CD4-positive, alpha-beta T cell treated with Interleukin-15 for 4 hours (primary cell): ENCODE results near the gene KCNB1.
A peak's percentile ranks its signal among the peaks of the same experiment; 100 is the strongest.

Experiments used
- DNase-seq: peaks from one replicate; pipeline ENCODE4 v3.0.0-alpha.2; 2020; ENCODE audit warnings: low spot score

The KCNB1 gene

DNA sequence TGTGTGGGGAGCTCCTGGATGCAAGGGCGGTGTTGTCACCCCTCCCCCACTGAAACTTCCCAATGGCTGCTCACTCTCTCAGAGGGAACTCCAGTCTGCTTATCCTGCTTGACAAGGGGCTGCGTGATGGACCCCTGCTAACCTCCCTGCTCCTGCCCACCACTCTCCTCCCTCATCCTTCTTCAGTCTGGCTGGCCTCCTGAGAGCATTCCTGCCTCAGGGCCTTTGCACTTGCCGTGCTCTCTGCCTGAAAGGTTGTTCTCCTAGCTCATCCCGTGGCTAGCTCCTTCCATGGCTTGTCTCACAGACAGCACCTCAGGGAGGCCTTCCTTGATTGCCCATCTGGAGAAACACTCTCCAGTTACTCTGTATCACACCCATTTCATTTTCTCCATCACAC is 130.7 kb downstream of the KCNB1 start:
- DNase-seq, result no peak

DNA sequence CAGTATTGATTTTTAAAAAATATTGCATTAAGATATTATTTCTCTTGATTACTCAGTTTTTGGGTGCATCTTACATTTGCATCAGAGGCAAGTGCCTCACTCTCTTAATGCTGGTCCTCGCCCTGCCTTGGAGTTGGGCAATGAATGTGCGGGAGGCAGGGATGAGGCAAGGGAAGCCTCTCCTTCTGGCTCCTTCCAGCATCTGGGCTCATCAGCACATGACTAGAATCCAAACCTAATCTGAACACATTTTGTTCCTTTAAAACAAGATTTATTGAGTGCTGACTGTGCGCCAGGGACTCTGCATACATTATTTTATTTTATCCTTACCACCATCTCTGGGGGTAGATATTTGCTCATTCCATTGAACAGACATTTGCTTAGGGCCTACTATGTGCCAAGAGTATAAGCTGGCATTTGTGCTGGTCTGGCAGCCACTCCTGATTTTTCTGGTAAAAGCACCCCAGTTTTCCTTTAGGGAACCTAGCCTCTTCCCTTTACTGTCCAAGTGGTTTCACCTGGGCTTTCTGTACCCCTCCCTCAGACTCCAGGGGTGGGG is 132.7 kb downstream of the KCNB1 start:
- DNase-seq, result no peak

DNA sequence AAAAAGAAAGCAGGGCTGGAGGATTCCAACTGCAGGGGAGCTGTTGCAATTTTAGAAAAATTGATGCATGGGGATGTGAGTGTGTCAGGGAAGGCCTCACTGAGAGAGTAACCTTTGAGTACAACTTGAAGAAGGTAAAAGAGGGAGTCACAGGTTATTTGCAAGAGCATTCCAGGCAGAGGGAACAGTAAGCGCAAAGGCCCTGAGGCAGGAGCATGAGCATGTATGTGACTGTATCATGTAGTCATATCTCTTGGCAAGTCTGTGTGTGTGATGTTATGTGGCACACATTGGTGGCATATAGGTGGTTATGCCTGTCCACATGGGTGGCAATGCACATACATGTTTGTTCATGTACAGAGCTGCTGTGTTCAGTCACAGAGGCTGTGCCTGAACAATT is 133.4 kb downstream of the KCNB1 start:
- DNase-seq, result no peak

DNA sequence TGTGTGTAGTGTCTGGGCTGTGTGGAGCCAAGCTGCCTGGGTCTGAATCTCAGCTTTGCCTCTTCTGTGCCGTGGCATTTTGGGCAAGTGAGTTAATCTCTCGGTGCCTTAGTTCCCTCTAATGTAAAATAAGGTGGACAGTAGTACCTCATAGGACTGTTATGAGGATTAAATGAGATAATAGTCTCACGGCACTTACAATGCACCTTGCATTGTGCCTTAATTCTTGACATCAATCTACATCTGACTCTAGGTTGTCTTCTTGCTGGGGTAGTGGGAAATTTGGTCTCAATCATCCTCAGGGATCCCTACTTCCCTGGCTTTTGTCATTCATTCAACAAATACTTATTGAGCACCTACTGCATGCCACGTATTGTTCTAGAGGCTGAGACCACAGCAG is 133.9 kb downstream of the KCNB1 start:
- DNase-seq, result no peak

DNA sequence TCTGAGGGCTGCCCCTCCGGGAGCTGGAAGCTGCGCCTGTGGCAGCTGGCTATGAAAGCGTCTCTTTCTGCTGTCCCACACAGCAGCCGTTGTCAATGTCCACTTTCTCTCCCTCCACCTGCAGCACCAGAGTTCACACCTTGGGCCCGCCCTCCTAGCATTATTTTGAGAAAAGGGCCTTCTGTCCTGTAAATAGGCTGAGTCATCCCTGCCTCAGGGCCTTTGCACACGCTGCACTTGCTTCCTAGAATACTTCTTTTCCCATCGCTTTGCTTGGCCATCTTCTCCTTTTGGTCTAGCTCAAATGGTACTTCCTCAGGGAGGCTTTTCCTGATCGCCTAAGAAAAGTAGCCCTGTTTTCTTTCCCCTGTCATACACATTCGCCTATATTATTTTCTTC is 135.3 kb downstream of the KCNB1 start:
- no peak for DNase-seq

DNA sequence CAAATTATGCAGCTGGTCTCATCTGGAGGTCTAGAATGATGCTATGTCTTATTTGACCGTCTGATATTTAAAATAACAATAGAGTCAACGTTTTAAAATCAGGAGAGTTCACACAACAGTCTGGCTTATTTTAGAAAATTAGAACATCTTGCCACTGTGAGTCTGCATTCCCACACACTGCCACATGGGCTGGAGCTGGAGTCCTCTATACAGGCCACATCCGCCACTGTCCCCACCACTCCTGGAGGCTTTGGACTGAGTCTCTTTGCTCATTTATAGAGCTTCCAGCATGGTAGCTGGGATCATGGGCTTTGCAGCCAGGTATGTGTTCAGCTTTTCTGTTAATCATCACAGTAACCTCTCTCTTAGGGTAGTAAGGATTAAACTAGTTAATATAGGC is 135.8 kb downstream of the KCNB1 start:
- DNase-seq, result no peak

DNA sequence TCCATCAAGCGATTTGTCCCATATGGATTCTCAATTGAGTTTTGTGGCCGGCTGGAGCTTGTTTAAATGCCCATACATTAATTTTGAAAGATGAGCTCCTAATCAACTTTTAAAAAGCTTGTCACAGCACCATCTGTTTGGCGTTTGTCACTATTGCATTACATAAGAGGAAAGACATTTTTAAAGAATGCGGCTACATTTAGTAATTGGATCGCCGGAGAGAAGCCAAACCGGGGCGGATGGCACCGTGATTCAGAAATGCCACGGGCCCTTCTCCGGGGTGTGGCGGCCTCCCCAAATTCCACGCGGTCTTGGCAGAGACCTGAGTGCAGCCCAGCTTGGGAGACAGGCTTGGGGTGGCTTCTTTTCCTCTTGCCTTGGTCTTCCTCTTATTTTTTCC is 136.9 kb downstream of the KCNB1 start:
- DNase-seq, result no peak

DNA sequence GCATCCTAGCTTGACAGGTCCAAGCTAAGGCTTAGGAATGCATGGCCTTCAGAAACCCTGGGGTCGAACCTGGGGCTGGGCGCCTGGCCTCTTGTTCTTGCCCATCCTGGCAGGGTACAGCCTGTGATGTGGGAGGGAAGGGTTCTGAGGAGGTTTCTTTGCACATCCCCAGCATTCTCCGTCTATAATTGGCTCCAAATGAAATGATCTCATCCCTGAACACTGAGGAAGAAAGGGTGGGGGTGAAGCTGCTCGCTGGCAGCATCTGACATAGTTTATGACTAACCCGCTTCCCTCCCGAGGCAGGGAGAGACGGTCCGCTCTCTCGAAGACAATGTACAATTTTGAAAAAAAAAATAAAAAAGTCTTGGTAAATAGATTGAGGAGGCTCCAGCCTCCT is 137.5 kb downstream of the KCNB1 start:
- no peak for DNase-seq

DNA sequence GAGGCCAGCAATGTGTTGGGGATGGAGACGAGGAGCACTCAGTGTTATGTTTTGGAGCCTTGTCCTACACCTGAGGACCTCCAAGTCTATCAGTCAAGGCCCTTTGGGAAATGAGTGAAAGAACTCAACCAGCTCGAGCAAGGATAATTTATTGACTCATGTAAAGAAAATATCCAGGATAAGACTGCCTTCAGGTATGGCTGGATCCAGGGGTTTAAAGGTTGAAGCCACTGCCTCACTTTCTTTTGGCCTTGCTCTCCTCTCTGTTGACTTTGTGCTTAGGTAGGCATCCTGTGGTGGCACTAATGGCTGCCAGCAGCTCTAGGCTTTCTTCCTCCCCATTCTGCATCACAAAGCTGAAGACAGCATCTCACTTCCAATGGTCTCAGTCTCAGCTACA is 138.3 kb downstream of the KCNB1 start:
- DNase-seq, result no peak

DNA sequence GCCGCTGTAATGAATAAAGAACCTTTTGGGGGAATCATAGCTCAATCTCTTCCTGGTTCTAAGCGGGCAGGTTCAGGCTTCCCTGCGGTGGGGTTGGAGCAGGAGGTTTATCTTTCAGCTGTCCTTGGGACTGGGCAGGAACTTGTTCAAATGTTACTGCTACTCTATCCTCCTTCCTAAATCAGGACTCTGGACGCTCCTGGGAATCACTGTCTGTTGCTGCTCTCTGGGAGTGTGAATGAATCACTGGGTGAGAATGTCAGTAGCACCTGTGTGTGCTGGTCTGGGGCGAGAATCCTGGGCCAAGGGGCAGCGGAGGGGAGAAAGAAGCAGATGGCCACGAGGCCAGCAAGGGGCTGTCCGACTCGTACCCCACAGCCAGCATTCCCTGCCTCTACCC is 139.2 kb downstream of the KCNB1 start:
- DNase-seq, result no peak

DNA sequence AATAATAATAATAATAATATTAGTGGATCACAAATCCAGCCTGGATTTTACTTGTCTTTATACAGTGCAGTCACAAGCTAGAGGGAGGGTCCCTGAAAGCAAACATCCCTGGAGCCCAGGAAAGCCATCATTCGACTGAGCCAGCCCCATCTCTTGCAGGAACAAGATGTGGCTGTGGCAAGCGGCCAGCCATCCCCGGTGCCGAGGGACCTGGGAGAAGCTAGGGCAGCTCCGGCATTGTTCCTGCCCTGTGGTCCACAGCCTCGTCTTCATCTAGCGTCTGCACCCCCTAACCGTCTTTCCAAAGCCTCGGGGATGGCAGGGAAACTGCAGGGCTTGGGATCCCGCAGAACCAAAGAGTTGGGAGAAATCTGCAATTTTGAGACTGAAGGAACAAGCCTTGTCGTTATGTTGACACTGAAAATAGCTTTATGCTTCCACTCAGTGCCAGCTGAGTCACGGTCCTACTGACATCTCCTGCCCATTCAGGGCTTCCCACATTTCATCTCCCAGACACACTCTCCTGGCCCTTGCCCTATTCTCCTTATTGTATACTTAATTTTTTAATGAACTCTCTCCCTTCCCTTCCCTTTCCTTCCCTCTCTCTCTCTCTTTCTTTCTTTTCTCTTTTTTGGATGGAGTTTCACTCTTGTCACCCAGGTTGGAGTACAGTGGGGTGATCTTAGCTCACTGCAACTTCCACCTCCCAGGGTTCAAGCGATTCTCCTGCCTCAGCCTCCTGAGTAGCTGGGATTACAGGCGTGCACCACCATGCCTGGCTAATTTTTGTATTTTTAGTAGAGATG is 142.1 kb downstream of the KCNB1 start:
- DNase-seq, result no peak

DNA sequence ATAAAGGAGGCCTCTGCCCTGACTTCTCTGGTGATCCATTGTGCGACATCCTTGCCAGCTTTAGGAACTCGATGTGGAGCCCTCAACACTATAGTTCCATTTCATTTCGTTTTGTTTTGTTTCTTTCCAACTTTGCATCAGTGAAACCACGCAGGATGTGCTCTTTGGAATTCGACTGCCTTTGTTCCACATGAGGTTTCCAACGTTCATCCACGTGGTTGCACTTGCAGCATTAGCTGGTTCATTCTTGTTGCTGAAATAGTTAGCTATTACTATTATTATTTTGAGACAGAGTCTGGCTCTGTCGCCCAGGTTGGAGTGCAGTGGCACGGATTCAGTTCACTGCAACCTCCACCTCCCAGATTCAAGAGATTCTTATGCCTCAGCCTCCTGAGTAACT is 143.3 kb downstream of the KCNB1 start:
- DNase-seq, result no peak

DNA sequence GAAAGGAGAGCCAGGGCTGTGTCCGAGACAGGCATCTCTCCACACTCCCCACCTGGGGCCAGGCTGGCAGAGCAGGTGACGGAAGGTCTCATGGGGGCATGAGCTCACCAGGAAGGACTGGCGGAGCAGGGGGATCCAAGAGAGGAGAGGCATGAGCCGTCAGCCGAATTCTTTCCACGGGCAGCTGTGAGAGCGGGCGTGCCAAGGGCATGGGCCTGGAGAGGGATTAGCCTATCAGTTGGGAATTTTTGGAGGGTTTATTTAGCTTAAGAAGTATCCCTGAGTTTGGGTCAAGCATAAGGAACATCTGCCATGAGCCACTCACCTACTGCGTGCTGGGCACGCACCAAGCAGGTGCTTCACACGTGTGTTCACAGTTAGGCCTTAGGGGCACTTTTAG is 144.4 kb downstream of the KCNB1 start:
- no peak for DNase-seq

DNA sequence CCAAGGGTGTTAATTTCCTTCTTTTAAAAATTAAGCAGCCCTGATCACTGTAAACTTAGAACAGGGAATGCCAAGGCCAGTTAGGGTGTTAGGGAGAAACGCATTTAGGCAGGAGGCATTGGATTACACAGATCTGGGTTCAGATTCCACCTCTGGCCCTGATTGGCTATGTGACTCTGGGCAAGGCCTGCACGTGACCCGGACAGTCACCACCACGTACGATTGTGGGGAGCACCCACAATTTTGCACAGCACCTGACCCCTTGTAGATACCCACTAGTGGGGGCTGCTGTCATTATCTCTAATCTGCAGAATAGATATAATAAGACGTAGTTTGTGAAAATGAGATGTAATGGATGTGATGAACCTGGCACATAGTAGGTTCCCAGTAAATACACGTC is 145.1 kb downstream of the KCNB1 start:
- no peak for DNase-seq

DNA sequence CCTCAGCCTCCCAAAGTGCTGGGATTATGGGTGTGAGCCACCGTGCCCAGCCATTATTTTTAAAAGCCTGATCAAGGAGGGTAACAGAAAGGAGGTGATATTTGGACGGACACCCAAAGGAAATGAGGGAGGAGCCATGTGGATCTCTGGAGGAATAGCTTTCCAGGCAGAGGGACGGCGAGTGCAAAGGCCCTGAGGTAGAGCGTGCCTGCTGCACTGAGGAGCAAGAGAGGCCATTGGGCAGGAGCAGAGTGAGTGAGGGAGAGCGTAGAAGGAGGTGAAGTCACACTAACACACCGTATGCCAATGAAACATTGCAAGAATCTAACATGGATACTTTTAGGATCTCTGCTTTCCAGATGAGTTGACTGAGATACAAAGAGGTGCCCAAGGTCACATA is 145.7 kb downstream of the KCNB1 start:
- DNase-seq, result no peak

DNA sequence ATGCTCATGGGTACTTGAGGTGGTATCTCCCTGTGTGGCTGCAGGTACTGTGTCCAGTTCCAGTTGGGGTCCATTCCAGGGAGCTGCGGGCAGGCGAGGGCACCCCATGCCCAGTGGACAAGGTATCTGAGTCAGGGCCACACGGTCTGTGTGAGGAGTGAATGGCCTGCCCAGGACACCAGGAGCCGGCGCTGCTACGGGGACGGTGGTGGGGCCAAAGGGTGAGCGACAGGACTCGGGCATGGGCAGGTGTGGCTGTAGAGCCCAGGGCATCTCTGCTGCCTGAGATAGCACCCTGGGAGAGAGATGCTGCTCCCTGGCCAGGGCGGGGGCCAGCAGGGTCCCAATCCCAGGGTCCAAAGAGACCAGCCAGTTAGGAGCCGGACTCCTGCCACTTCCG is 147.0 kb downstream of the KCNB1 start:
- no peak for DNase-seq

DNA sequence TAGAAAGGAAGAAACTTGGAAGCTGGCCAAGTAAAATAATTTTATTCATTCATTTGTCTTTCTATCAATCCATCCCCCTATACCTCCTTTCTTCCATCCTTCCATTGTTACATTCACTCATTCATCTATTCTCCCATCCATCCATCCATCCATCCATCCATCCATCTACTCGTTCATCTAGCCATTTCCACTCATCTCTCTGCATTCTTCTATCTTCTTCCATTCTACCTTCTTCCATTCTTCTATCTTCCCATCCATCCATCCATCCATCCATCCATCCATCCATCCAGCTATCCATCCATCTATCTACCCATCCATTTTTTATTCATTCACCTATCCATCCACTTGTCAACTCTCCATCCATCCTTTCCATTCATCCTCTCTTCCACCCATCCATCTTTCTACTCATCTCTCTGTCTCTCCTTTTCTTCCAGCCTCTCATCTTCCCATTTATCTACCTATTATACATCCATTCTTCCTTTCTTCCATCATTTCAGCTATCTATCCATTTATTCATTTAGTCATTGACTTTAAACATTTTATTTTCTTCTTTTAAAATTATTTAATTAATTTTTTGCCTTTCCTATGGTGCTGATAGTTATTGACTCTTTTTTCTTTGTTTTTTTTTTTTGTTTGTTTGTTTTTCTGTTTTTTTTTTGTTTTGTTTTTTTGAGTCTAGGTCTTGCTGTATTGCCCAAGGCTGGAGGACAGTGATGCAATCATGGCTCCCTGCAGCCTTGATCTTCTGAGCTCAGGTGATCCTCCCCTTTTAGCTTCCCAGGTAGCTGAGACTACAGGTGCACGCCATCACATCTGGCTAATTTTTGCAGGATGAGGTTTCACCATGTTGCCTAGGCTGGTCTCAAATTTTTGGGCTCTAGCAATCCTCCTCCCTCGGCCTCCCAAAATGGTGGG is 151.5 kb downstream of the KCNB1 start:
- no peak for DNase-seq

DNA sequence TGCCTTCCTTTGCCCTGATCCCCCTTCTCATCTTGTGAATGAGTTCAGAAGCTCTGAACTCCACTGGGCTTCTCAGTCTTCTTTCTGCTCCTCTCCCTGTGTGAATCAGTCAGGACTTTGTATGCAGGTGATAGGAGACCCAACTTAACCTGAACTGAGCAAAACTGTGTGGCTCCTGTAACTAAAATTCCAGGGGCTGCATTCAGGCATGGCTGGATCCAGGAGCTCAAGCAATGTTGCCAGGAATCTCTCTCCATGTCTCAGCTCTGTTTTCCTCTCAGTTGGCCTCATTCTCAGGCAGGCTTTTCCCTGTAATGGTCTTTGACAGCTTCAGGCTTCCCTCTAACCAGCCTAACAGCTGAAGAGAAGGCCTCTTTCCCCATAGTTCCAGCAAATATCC is 153.7 kb downstream of the KCNB1 start:
- no peak for DNase-seq

DNA sequence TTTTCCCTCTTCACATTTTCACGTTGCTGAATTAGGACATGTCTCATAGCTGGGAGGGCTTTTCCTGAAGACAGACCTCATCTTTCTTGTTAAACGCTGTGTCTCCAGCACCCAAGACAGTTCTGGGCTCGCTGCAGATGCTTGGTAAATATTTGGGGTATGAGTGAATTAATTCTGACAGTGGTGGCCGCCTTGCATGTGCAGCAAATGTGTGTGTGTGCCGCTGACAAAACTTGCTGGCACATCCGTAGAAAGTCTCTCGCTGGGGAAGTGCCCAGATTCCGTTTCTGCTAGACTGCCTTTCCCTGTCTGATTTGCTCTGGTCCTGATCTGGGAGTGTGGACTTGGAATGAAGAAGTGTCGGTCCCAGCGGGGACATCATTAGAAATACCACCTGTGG is 156.4 kb downstream of the KCNB1 start:
- no peak for DNase-seq

DNA sequence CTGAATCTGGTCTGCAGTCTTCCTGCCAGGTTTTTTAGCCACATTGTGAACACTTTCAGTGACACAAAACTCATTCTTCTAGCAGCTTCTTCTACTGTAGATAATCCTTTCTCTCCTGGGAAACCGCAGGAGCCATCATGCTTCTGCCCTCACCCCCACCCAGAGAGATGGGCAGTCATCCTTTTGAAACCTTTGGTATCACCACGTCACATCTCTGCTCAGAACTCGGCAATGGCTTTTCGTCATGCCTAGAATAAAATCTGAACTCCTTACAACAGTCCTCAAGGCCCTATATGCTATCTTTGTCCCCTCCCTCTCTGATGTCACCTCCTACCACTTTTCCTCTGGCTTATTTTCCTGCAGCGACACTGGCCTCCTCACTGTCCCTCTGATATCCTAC is 158.2 kb downstream of the KCNB1 start:
- no peak for DNase-seq

DNA sequence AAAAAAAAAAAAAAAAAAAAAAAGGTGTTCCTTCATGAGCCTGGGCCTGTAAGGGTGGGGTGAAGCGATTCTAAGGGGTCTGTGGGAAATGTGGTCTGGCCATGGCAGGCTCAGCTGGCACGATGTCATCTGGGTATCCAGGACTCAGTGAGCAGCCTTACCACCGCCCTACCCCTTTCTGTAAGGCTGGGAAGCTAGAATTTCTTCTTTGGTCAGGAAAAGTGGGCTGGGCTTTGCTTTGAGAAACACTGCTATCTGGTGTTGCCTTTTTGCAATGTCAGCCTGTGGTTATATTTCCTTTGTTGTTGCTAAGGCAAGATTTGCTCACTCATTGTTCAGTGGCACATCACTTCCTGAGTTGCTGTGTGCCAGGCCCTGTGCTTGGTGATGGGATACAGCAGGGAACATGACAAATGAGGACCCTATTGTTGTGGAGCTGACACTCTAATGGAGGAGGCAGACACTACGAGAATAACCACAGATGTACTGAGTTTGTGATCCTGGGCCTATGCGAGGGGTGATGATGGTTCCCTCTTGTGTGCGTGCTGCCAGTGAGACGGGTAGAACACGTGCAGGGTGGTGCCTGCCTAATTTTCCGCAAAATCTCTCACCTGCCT is 158.7 kb downstream of the KCNB1 start:
- DNase-seq, result peak; percentile 47

DNA sequence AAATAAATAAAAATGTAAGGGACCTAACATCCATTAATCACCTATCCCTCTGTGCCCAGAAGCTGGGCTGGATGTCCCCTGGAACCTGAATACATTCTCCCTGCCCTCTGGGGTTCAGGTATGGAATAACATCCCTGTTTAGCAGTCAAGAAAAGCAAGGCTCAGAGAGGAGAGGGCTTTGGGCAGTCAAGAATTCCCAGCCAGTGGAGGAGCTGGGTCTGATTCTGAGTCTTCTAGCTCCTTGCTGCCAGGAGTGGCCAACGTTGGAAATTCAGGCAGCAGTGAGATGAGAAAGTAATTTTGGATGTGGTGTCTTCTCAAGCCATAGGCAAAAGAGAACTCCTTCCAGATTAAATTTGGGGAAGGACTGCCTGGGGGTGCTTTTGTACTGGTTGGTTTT is 162.0 kb downstream of the KCNB1 start:
- no peak for DNase-seq
